HG03280 (cell line): Measurements from ENCODE around the gene CMBL.
A peak's percentile ranks its signal among the peaks of the same experiment; 100 is the strongest.
"Not testable (repeated sequence)": the region's sequence is repeated elsewhere in the genome, so short reads cannot be mapped to it uniquely, and the experiment has no call there.

Experiments used
- ATAC-seq: cut with Tn5 transposase; IDR thresholded peaks from one replicate; pipeline ENCODE4 v1.9.1; 2021; ENCODE audit warnings: mild to moderate bottlenecking, moderate library complexity; ENCODE audit not compliant: unreplicated experiment

CMBL gene

GRCh38 chr5:10307206-10308148 lies at the start of gene CMBL:
Gene CMBL (minus strand): TSS chr5:10307902. CDS start chr5:10290762, 17,140 bp downstream.
- ATAC-seq = peak; percentile 75

- no peak for ATAC-seq
Observed at GRCh38 chr5:10355071-10355889, 47.6 kb upstream of the CMBL start.

GRCh38 chr5:10354048-10354872 lies 46.6 kb upstream of the CMBL start:
- ATAC-seq = peak; percentile 27

- ATAC-seq = peak; percentile 88
Observed at GRCh38 chr5:10353241-10354047, 45.7 kb upstream of the CMBL start, which contains the start of gene MARCHF6. Gene MARCHF6 (plus strand): TSS chr5:10353695. CDS start chr5:10353899, 204 bp downstream.

- ATAC-seq = peak; percentile 2
Observed at GRCh38 chr5:10352430-10353240, 44.9 kb upstream of the CMBL start.

- ATAC-seq = no peak
Observed at GRCh38 chr5:10351919-10352318, 44.2 kb upstream of the CMBL start.

- no peak for ATAC-seq
Observed at GRCh38 chr5:10351199-10351905, 43.6 kb upstream of the CMBL start.

- no peak for ATAC-seq
Observed at GRCh38 chr5:10348258-10348657, 40.6 kb upstream of the CMBL start.

- ATAC-seq = not testable (repeated sequence)
Observed at GRCh38 chr5:10344461-10345106, 36.9 kb upstream of the CMBL start.

GRCh38 chr5:10343486-10343885 lies 35.8 kb upstream of the CMBL start:
- no peak for ATAC-seq

GRCh38 chr5:10339958-10340357 lies 32.3 kb upstream of the CMBL start:
- no peak for ATAC-seq

- no peak for ATAC-seq
Observed at GRCh38 chr5:10339058-10339811, 31.5 kb upstream of the CMBL start.

GRCh38 chr5:10338686-10339057 lies 31.0 kb upstream of the CMBL start:
- ATAC-seq = no peak

- no peak for ATAC-seq
Observed at GRCh38 chr5:10337986-10338385, 30.3 kb upstream of the CMBL start.

GRCh38 chr5:10337107-10337506 lies 29.4 kb upstream of the CMBL start:
- ATAC-seq = no peak

GRCh38 chr5:10335711-10336470 lies 28.2 kb upstream of the CMBL start:
- no peak for ATAC-seq

- ATAC-seq = no peak
Observed at GRCh38 chr5:10334831-10335230, 27.1 kb upstream of the CMBL start.
